HepG2 (cell line): ENCODE data around the gene MAPKAPK3. TPM values are rescaled to one million over a fixed set of nuclear protein-coding genes. Genes with fewer than 3 reads are reported as not detected.

Experiments used
- ARNTL ChIP-seq: sonication (generic); formaldehyde crosslinking; IDR thresholded peaks from 2 replicates; pipeline ENCODE4 v1.4.0; 2020; ENCODE audit warnings: mild to moderate bottlenecking, missing genetic modification reagents
- ATRX ChIP-seq: sonication (generic); formaldehyde crosslinking; IDR thresholded peaks from 2 replicates; pipeline ENCODE4 v1.4.0; 2020; ENCODE audit warnings: missing genetic modification reagents, borderline replicate concordance
- CBX5 ChIP-seq: sonication (generic); formaldehyde crosslinking; IDR thresholded peaks from 2 replicates; pipeline ENCODE4 v1.4.0; 2020; ENCODE audit warnings: missing genetic modification reagents, borderline replicate concordance
- DNMT3B ChIP-seq: conservative IDR thresholded peaks from 2 replicates; pipeline ENCODE4 v1.6.1; 2016; ENCODE audit warnings: missing biosample characterization, control low read depth
- HNRNPUL1 ChIP-seq: fragments of 200-400 bp; formaldehyde crosslinking; IDR thresholded peaks from 2 replicates; pipeline ENCODE4 v1.6.1; 2017; ENCODE audit warnings: low read depth, mild to moderate bottlenecking, low read length, moderate library complexity
- MIER3 ChIP-seq: IDR thresholded peaks from 2 replicates; pipeline ENCODE4 v1.6.1; 2016; ENCODE audit warnings: missing compliant biosample characterization, borderline replicate concordance
- MTF2 ChIP-seq: sonication (generic); formaldehyde crosslinking; IDR thresholded peaks from 2 replicates; pipeline ENCODE4 v1.5.0; 2020; ENCODE audit warnings: missing genetic modification reagents, borderline replicate concordance
- MYPOP ChIP-seq: sonication (generic); formaldehyde crosslinking; IDR thresholded peaks from 2 replicates; pipeline ENCODE4 v1.8.1; 2023; ENCODE audit warnings: mild to moderate bottlenecking, moderate library complexity, missing genetic modification reagents
- MZF1 ChIP-seq: sonication (generic); formaldehyde crosslinking; IDR thresholded peaks from 2 replicates; pipeline ENCODE4 v1.8.1; 2023; ENCODE audit warnings: mild to moderate bottlenecking, missing genetic modification reagents, borderline replicate concordance
- PHF20 ChIP-seq: sonication (generic); formaldehyde crosslinking; IDR thresholded peaks from 2 replicates; pipeline ENCODE4 v1.5.0; 2020; ENCODE audit warnings: mild to moderate bottlenecking, missing genetic modification reagents
- REST ChIP-seq, 2 experiments: IDR thresholded peaks; 2 replicates each; pipeline ENCODE4 v1.6.1; 2011 to 2012; ENCODE audit warnings: low read length in 2 of 2, borderline replicate concordance in 1 of 2, low read depth in 1 of 2, mild to moderate bottlenecking in 1 of 2, moderate library complexity in 1 of 2
- SALL1 ChIP-seq: sonication (generic); formaldehyde crosslinking; IDR thresholded peaks from 2 replicates; pipeline ENCODE4 v1.8.0; 2022; ENCODE audit warnings: mild to moderate bottlenecking, missing genetic modification reagents
- SNAPC4 ChIP-seq: sonication (generic); formaldehyde crosslinking; IDR thresholded peaks from 2 replicates; pipeline ENCODE4 v1.4.0; 2020; ENCODE audit warnings: mild to moderate bottlenecking, missing genetic modification reagents
- TP53 ChIP-seq: sonication (generic); formaldehyde crosslinking; conservative IDR thresholded peaks from 2 replicates; pipeline ENCODE4 v1.4.0; 2020; ENCODE audit warnings: missing genetic modification reagents
- ZBTB7A ChIP-seq: sonication (generic); formaldehyde crosslinking; IDR thresholded peaks from 2 replicates; pipeline ENCODE4 v1.8.0; 2022; ENCODE audit warnings: mild to moderate bottlenecking, missing genetic modification reagents
- ZIK1 ChIP-seq: sonication (generic); formaldehyde crosslinking; IDR thresholded peaks from 2 replicates; pipeline ENCODE4 v1.5.0; 2020; ENCODE audit warnings: mild to moderate bottlenecking, low read depth, missing genetic modification reagents, borderline replicate concordance
- ZNF232 ChIP-seq: sonication (generic); formaldehyde crosslinking; IDR thresholded peaks from 2 replicates; pipeline ENCODE4 v1.4.0; 2020; ENCODE audit warnings: missing genetic modification reagents, borderline replicate concordance
- ZNF703 ChIP-seq: sonication (generic); formaldehyde crosslinking; IDR thresholded peaks from 2 replicates; pipeline ENCODE4 v1.5.1; 2020; ENCODE audit warnings: missing genetic modification reagents, mild to moderate bottlenecking, moderate library complexity, borderline replicate concordance
- ZNF792 ChIP-seq: IDR thresholded peaks from 2 replicates; pipeline ENCODE4 v1.6.1; 2016
- polyA plus RNA-seq, 8 experiments: library from polyadenylated mRNA; depleted of rRNA in 3 of 8; stranded (reverse) in 7 of 8; unstranded in 1 of 8; fragments of >200 nt; fragmentation: Illumina TruSeq in 4 of 8; extraction: Trizol in 4 of 8; gene quantifications; 2 replicates each; pipeline versions ENCODE4 v1.2.1 to v1.2.3, GENCODE V29; 2011 to 2016; ENCODE audit warnings: low read depth in 4 of 8, missing spikeins in 1 of 8, mixed read lengths in 1 of 8; ENCODE audit not compliant: insufficient read depth in 1 of 8
- total RNA-seq, 5 experiments: library from RNA; depleted of rRNA; stranded (reverse); fragments of >200 nt; fragmentation: Illumina TruSeq; extraction: Trizol; gene quantifications; 2 replicates each; pipeline ENCODE4 v1.2.3, GENCODE V29; 2016; ENCODE audit warnings: low read depth in 1 of 5

The MAPKAPK3 gene
- total and polyA plus RNA-seq, 2 of the 13 experiments (the other 11 are each of a cell fraction or from before 2014, with no cell fraction given), result 39.9 to 41.2 TPM

GRCh38 chr3:50600841-50601591 is 15.9 kb upstream of the MAPKAPK3 start (continued):
- TF ChIP-seq PHF20 (peak; percentile 56), MZF1 (CRISPR knock-in tag) (no peak), ZNF792 (CRISPR knock-in tag) (peak; percentile 36; the same call in 1 of the 2 replicates), ZNF232 (CRISPR knock-in tag) (peak; percentile 28; the same call in 1 of the 2 replicates), ZBTB7A (CRISPR knock-in tag) (no peak), SALL1 (CRISPR knock-in tag) (peak; percentile 96), MTF2 (CRISPR knock-in tag) (no peak), MIER3 (peak; percentile 78; the same call in 1 of the 2 replicates), ZNF703 (CRISPR knock-in tag) (0 out of 2 replicates have a peak, but pooled peaks have one; percentile 22), CBX5 (CRISPR knock-in tag) (peak; percentile 74; the same call in 1 of the 2 replicates), SNAPC4 (0 out of 2 replicates have a peak, but pooled peaks have one; percentile 41), MYPOP (CRISPR knock-in tag) (no peak; the same call in 1 of the 2 replicates), ZIK1 (CRISPR knock-in tag) (no peak), HNRNPUL1 (no peak), ATRX (CRISPR knock-in tag) (no peak), ARNTL (CRISPR knock-in tag) (peak; percentile 93), REST (IDR thresholded peaks at IDR 0.05; ENCODE audit: borderline replicate concordance in 1 of 2, low read depth in 1 of 2, low read length in 2 of 2) (peak in 1 of 2 experiments; percentile 8; a peak in 1 of 4 replicates), DNMT3B (CRISPR knock-in tag) (no peak), TP53 (CRISPR knock-in tag) (no peak)
